Measurements from ENCODE around the gene PANK1. TPM values are rescaled to one million over a fixed set of nuclear protein-coding genes. Genes with fewer than 3 reads are reported as not detected.

Gene PANK1
- total and polyA plus RNA-seq, 2 donors from 2014 or later, result 5.4 to 31.3 TPM

- intact Hi-C loops (cut with DNase I), result no loop called here
Measured at GRCh38 chr10:89669985-89670384, 24.9 kb upstream of the PANK1 start.

GRCh38 chr10:89668386-89669071 lies 23.5 kb upstream of the PANK1 start:
- TF ChIP-seq CTCF (IDR thresholded peaks at IDR 0.05; ENCODE audit: borderline replicate concordance, extremely low read depth, insufficient read depth), result no peak
- DNase-seq (no peak), FAIRE-seq (no peak)
- H3K27ac ChIP-seq (ENCODE audit: low read depth in 2 of 2, low read length in 2 of 2), result no peak overlapping the region
- H3K4me3 ChIP-seq (ENCODE audit: low read length in 3 of 3), result no peak overlapping the region
- intact Hi-C loops (cut with DNase I), result no loop called here
- H3K4me1 ChIP-seq (ENCODE audit: control insufficient read depth in 2 of 3, insufficient read depth in 2 of 3, low read depth in 1 of 3, low read length in 3 of 3), result no peaks in the 10 kb centered on the region
- H3K36me3 ChIP-seq (ENCODE audit: control insufficient read depth in 2 of 3, insufficient read depth in 3 of 3, low read length in 3 of 3), result no peaks in the 10 kb centered on the region
- no peak overlapping the region for H3K9ac ChIP-seq (ENCODE audit: low read length in 3 of 3)
- no peaks in the 10 kb centered on the region for H3K27me3 ChIP-seq (ENCODE audit: control insufficient read depth, insufficient read depth, low read length)
- no peaks in the 10 kb centered on the region for H3K9me3 ChIP-seq (ENCODE audit: control insufficient read depth in 2 of 3, insufficient read depth in 1 of 3, low read length in 3 of 3)

More at GRCh38 chr10:89669985-89670384, 24.9 kb upstream of the PANK1 start:
- TF ChIP-seq CTCF (IDR thresholded peaks at IDR 0.05; ENCODE audit: borderline replicate concordance, extremely low read depth, insufficient read depth), result no peak
- Histone ChIP-seq H3K4me3 (ENCODE audit: low read length in 3 of 3) (no peak overlapping the region), H3K27me3 (ENCODE audit: control insufficient read depth, insufficient read depth, low read length) (no peaks in the 10 kb centered on the region), H3K9me3 (ENCODE audit: control insufficient read depth in 2 of 3, insufficient read depth in 1 of 3, low read length in 3 of 3) (no peaks in the 10 kb centered on the region), H3K9ac (ENCODE audit: low read length in 3 of 3) (no peak overlapping the region), H3K4me1 (ENCODE audit: control insufficient read depth in 2 of 3, insufficient read depth in 2 of 3, low read depth in 1 of 3, low read length in 3 of 3) (no peaks in the 10 kb centered on the region), H3K36me3 (ENCODE audit: control insufficient read depth in 2 of 3, insufficient read depth in 3 of 3, low read length in 3 of 3) (no peaks in the 10 kb centered on the region), H3K27ac (ENCODE audit: low read depth in 2 of 2, low read length in 2 of 2) (no peak overlapping the region)
- FAIRE-seq, result no peak
- DNase-seq, result no peak

GRCh38 chr10:89666138-89666537 lies 21.1 kb upstream of the PANK1 start:
- intact Hi-C loops (cut with DNase I), result no loop called here
- no peak for TF ChIP-seq CTCF (IDR thresholded peaks at IDR 0.05; ENCODE audit: borderline replicate concordance, extremely low read depth, insufficient read depth)
- Histone ChIP-seq H3K36me3 (ENCODE audit: control insufficient read depth in 2 of 3, insufficient read depth in 3 of 3, low read length in 3 of 3) (no peaks in the 10 kb centered on the region), H3K9me3 (ENCODE audit: control insufficient read depth in 2 of 3, insufficient read depth in 1 of 3, low read length in 3 of 3) (no peaks in the 10 kb centered on the region), H3K27me3 (ENCODE audit: control insufficient read depth, insufficient read depth, low read length) (no peaks in the 10 kb centered on the region), H3K4me1 (ENCODE audit: control insufficient read depth in 2 of 3, insufficient read depth in 2 of 3, low read depth in 1 of 3, low read length in 3 of 3) (no peaks in the 10 kb centered on the region), H3K27ac (ENCODE audit: low read depth in 2 of 2, low read length in 2 of 2) (no peak overlapping the region), H3K9ac (ENCODE audit: low read length in 3 of 3) (no peak overlapping the region), H3K4me3 (ENCODE audit: low read length in 3 of 3) (no peak overlapping the region)
- FAIRE-seq (no peak), DNase-seq (no peak)

- TF ChIP-seq CTCF (IDR thresholded peaks at IDR 0.05; ENCODE audit: borderline replicate concordance, extremely low read depth, insufficient read depth), result no peak
- FAIRE-seq, result no peak
Measured at GRCh38 chr10:89665302-89665701, 20.3 kb upstream of the PANK1 start.

More at GRCh38 chr10:89665302-89665701, 20.3 kb upstream of the PANK1 start:
- Histone ChIP-seq H3K4me1 (ENCODE audit: control insufficient read depth in 2 of 3, insufficient read depth in 2 of 3, low read depth in 1 of 3, low read length in 3 of 3) (no peaks in the 10 kb centered on the region), H3K27ac (ENCODE audit: low read depth in 2 of 2, low read length in 2 of 2) (no peak overlapping the region), H3K36me3 (ENCODE audit: control insufficient read depth in 2 of 3, insufficient read depth in 3 of 3, low read length in 3 of 3) (no peaks in the 10 kb centered on the region), H3K9me3 (ENCODE audit: control insufficient read depth in 2 of 3, insufficient read depth in 1 of 3, low read length in 3 of 3) (no peaks in the 10 kb centered on the region), H3K4me3 (ENCODE audit: low read length in 3 of 3) (no peak overlapping the region), H3K9ac (ENCODE audit: low read length in 3 of 3) (no peak overlapping the region), H3K27me3 (ENCODE audit: control insufficient read depth, insufficient read depth, low read length) (no peaks in the 10 kb centered on the region)
- DNase-seq, result no peak
- intact Hi-C loops (cut with DNase I), result no loop called here

All from kidney (tissue), 14 donors.